ENCODE results near the gene SMG1.
"Not testable (repeated sequence)": the region's sequence is repeated elsewhere in the genome, so short reads cannot be mapped to it uniquely, and the experiment has no call there.

SMG1 gene

GRCh38 chr16:18884456-18884855 is 41.8 kb downstream of the SMG1 start:
- not testable (repeated sequence) for H3K27ac ChIP-seq (ENCODE audit: low read depth, low read length)
- H3K36me3 ChIP-seq (ENCODE audit: control insufficient read depth, low read length), result peaks cover 33% of the 10 kb centered on the region

GRCh38 chr16:18877734-18878133 is 48.5 kb downstream of the SMG1 start:
- not testable (repeated sequence) for H3K4me2 ChIP-seq (ENCODE audit: low read length); H3F3A ChIP-seq (ENCODE audit: control insufficient read depth, insufficient read depth); H3K79me2 ChIP-seq (ENCODE audit: control insufficient read depth, low read length); H4K20me1 ChIP-seq (ENCODE audit: control insufficient read depth, insufficient read depth, low read depth, low read length); H3K9me3 ChIP-seq (ENCODE audit: control insufficient read depth, insufficient read depth, low read length); H3K27me3 ChIP-seq (ENCODE audit: control insufficient read depth, low read length); H3K9me2 ChIP-seq (replicated peaks; ENCODE audit: control insufficient read depth, low read length); H3K4me3 ChIP-seq (ENCODE audit: low read length); H3K27ac ChIP-seq (ENCODE audit: low read depth, low read length)
- Histone ChIP-seq H3K4me1 (ENCODE audit: control insufficient read depth, low read length) (peaks cover 15% of the 10 kb centered on the region), H3K36me3 (ENCODE audit: control insufficient read depth, low read length) (peaks cover 59% of the 10 kb centered on the region)

More at GRCh38 chr16:18884456-18884855, 41.8 kb downstream of the SMG1 start:
- not testable (repeated sequence) for H3K9me2 ChIP-seq (replicated peaks; ENCODE audit: control insufficient read depth, low read length); H3K4me2 ChIP-seq (ENCODE audit: low read length); H3F3A ChIP-seq (ENCODE audit: control insufficient read depth, insufficient read depth); H3K79me2 ChIP-seq (ENCODE audit: control insufficient read depth, low read length); H3K9me3 ChIP-seq (ENCODE audit: control insufficient read depth, insufficient read depth, low read length); H3K4me3 ChIP-seq (ENCODE audit: low read length); H3K27me3 ChIP-seq (ENCODE audit: control insufficient read depth, low read length); H4K20me1 ChIP-seq (ENCODE audit: control insufficient read depth, insufficient read depth, low read depth, low read length); H3K4me1 ChIP-seq (ENCODE audit: control insufficient read depth, low read length)

GRCh38 chr16:18877259-18877658 is 48.9 kb downstream of the SMG1 start:
- H3K27me3 ChIP-seq (ENCODE audit: control insufficient read depth, low read length); H3K79me2 ChIP-seq (ENCODE audit: control insufficient read depth, low read length); H3K27ac ChIP-seq (ENCODE audit: low read depth, low read length); H3K9me2 ChIP-seq (replicated peaks; ENCODE audit: control insufficient read depth, low read length); H3K9me3 ChIP-seq (ENCODE audit: control insufficient read depth, insufficient read depth, low read length); H3K4me2 ChIP-seq (ENCODE audit: low read length); H3F3A ChIP-seq (ENCODE audit: control insufficient read depth, insufficient read depth); H3K4me3 ChIP-seq (ENCODE audit: low read length); H4K20me1 ChIP-seq (ENCODE audit: control insufficient read depth, insufficient read depth, low read depth, low read length): not testable (repeated sequence)
- Histone ChIP-seq H3K36me3 (ENCODE audit: control insufficient read depth, low read length) (peaks cover 55% of the 10 kb centered on the region), H3K4me1 (ENCODE audit: control insufficient read depth, low read length) (peaks cover 15% of the 10 kb centered on the region)

- H3K9me2 ChIP-seq (replicated peaks; ENCODE audit: control insufficient read depth, low read length); H3K27me3 ChIP-seq (ENCODE audit: control insufficient read depth, low read length); H3K9me3 ChIP-seq (ENCODE audit: control insufficient read depth, insufficient read depth, low read length); H3F3A ChIP-seq (ENCODE audit: control insufficient read depth, insufficient read depth); H3K4me2 ChIP-seq (ENCODE audit: low read length); H3K27ac ChIP-seq (ENCODE audit: low read depth, low read length); H3K4me3 ChIP-seq (ENCODE audit: low read length); H3K79me2 ChIP-seq (ENCODE audit: control insufficient read depth, low read length); H4K20me1 ChIP-seq (ENCODE audit: control insufficient read depth, insufficient read depth, low read depth, low read length): not testable (repeated sequence)
- Histone ChIP-seq H3K36me3 (ENCODE audit: control insufficient read depth, low read length) (peaks cover 50% of the 10 kb centered on the region), H3K4me1 (ENCODE audit: control insufficient read depth, low read length) (peaks cover 15% of the 10 kb centered on the region)
Measured at GRCh38 chr16:18876301-18876700, 49.9 kb downstream of the SMG1 start.

GRCh38 chr16:18869043-18869771 is 57.0 kb downstream of the SMG1 start:
- not testable (repeated sequence) for H3F3A ChIP-seq (ENCODE audit: control insufficient read depth, insufficient read depth); H3K27me3 ChIP-seq (ENCODE audit: control insufficient read depth, low read length); H3K4me2 ChIP-seq (ENCODE audit: low read length); H3K9me3 ChIP-seq (ENCODE audit: control insufficient read depth, insufficient read depth, low read length); H3K4me1 ChIP-seq (ENCODE audit: control insufficient read depth, low read length); H3K4me3 ChIP-seq (ENCODE audit: low read length); H4K20me1 ChIP-seq (ENCODE audit: control insufficient read depth, insufficient read depth, low read depth, low read length); H3K79me2 ChIP-seq (ENCODE audit: control insufficient read depth, low read length); H3K9me2 ChIP-seq (replicated peaks; ENCODE audit: control insufficient read depth, low read length); H3K27ac ChIP-seq (ENCODE audit: low read depth, low read length)
- H3K36me3 ChIP-seq (ENCODE audit: control insufficient read depth, low read length), result peaks cover 42% of the 10 kb centered on the region

DNA sequence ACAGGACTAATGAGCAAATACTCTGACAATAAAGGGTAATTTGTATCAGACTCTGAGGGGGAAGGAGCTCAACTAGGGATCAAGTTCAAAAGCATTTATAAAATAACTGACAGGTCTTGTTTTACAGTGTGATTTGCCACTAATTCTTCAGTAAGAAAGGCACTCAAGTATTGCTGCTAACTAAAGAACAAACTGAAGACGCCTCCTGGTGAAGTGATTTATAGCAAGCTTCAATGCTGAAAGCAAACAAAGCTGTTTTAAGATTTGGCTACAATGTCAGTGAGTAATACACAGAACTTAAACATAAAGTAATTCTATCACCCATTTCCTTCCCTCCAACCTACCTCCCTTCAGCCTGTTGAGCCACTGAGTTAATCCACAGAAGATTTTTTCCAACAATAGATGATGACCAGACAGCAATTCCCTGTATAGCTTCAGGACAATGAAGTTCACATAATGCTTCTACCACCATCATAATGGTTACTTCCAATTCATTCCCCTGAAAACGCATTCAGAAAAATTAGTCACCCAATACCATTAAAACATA is 59.9 kb downstream of the SMG1 start:
- not testable (repeated sequence) for H3K4me2 ChIP-seq (ENCODE audit: low read length); H3F3A ChIP-seq (ENCODE audit: control insufficient read depth, insufficient read depth); H3K4me3 ChIP-seq (ENCODE audit: low read length); H3K4me1 ChIP-seq (ENCODE audit: control insufficient read depth, low read length); H3K27me3 ChIP-seq (ENCODE audit: control insufficient read depth, low read length); H3K9me2 ChIP-seq (replicated peaks; ENCODE audit: control insufficient read depth, low read length); H3K9me3 ChIP-seq (ENCODE audit: control insufficient read depth, insufficient read depth, low read length); H4K20me1 ChIP-seq (ENCODE audit: control insufficient read depth, insufficient read depth, low read depth, low read length); H3K27ac ChIP-seq (ENCODE audit: low read depth, low read length); H3K79me2 ChIP-seq (ENCODE audit: control insufficient read depth, low read length)
- peaks cover 39% of the 10 kb centered on the region for H3K36me3 ChIP-seq (ENCODE audit: control insufficient read depth, low read length)

- not testable (repeated sequence) for H3K4me3 ChIP-seq (ENCODE audit: low read length); H3F3A ChIP-seq (ENCODE audit: control insufficient read depth, insufficient read depth); H3K4me1 ChIP-seq (ENCODE audit: control insufficient read depth, low read length); H3K27me3 ChIP-seq (ENCODE audit: control insufficient read depth, low read length); H3K9me3 ChIP-seq (ENCODE audit: control insufficient read depth, insufficient read depth, low read length); H4K20me1 ChIP-seq (ENCODE audit: control insufficient read depth, insufficient read depth, low read depth, low read length); H3K79me2 ChIP-seq (ENCODE audit: control insufficient read depth, low read length); H3K9me2 ChIP-seq (replicated peaks; ENCODE audit: control insufficient read depth, low read length); H3K4me2 ChIP-seq (ENCODE audit: low read length); H3K27ac ChIP-seq (ENCODE audit: low read depth, low read length)
- H3K36me3 ChIP-seq (ENCODE audit: control insufficient read depth, low read length), result peaks cover 30% of the 10 kb centered on the region
Measured at GRCh38 chr16:18862891-18863290, 63.3 kb downstream of the SMG1 start.

Measured in DOHH2 (cell line).